GM20000 (cell line): Measurements from ENCODE around the gene ZNF302.

ENCODE experiments used
- DNase-seq: peaks from one replicate; pipeline ENCODE4 v3.0.0; 2012; ENCODE audit warnings: low spot score
- TF ChIP-seq, protein P1 (sequence below): IDR thresholded peaks from 2 replicates; pipeline ENCODE4 v1.5.1; 2012; ENCODE audit warnings: mild to moderate bottlenecking, control low read depth; ENCODE audit errors: extremely low read depth, missing control alignments

Gene ZNF302

DNA sequence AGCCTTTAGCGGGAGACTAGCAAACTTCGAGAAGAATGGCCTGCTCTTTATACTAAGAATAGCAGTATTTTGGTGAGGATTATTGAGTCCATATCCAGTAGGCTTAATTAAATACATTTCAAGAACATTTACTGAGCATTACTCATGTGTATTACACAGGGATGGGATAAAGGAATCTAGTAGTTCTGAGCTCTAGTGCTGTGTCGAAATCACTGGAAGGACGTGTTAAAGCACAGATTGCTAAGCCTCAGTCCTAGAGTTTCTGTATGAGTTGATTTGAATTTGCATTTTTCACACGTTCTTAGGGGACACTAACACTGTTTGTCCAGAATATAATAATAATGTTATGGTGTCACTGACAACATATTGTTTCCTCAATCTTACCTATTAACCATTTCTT, 9.0 kb downstream of the ZNF302 start:
- DNase-seq: no peak
- TF ChIP-seq, protein P1, sequence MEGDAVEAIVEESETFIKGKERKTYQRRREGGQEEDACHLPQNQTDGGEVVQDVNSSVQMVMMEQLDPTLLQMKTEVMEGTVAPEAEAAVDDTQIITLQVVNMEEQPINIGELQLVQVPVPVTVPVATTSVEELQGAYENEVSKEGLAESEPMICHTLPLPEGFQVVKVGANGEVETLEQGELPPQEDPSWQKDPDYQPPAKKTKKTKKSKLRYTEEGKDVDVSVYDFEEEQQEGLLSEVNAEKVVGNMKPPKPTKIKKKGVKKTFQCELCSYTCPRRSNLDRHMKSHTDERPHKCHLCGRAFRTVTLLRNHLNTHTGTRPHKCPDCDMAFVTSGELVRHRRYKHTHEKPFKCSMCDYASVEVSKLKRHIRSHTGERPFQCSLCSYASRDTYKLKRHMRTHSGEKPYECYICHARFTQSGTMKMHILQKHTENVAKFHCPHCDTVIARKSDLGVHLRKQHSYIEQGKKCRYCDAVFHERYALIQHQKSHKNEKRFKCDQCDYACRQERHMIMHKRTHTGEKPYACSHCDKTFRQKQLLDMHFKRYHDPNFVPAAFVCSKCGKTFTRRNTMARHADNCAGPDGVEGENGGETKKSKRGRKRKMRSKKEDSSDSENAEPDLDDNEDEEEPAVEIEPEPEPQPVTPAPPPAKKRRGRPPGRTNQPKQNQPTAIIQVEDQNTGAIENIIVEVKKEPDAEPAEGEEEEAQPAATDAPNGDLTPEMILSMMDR: no peak

DNA sequence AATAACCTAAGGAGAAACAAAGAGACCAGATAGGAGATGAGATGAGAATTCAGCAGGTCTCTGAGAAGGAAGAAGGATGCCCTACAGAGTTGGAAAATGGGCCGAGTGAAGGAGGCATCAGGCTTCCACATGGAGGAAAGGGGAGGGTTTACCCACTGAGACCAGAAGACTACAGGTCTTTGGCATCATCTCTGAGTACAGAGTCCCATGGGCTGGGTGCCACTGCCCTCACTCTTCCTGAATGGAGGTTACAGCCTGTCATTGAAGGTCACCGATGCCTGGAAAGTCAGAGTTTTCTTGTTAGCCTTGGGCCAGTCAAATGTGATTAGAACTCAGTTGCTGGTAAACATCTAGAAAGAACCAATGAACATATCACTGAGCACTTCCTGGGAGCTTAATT, 9.9 kb downstream of the ZNF302 start:
- DNase-seq: no peak
- TF ChIP-seq, protein P1: no peak

DNA sequence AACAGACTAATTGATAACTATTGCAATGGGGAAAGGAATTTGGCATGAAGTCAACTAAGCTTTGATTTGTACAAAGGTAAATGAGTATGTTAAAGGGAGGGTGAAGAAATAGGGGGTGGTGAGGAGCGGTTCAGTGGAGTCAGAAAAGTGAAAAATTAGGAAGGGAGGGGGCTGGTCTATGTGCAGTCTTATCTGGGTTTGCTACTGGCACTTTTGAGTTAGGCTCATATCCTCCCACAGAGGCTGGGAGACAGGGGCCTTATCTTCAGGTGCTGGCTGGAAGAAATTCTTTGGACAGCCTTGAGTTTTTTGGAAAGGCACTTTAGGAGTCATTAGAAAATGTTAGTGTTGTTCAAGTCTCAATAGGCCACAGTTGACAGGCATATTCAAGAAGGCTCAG, 11.1 kb downstream of the ZNF302 start:
- TF ChIP-seq, protein P1: no peak

DNA sequence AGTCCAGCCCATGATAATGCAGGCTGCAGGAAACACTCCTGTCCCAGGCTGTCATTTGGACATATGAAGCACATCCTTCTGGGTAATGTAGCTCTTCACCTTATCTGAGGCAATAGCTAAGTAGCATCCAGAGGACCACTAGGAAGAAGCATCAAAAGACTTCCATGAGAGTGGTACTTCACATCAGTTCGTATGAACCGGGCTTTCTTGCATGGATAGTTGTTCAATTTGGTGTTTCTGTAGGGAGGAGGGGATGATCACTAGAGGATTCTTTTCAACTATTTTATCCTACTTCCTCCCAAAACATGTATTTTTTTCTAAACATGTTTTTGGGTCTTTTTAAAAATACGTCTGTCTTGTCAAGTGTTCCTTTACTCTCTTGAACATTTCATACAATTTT, 12.9 kb downstream of the ZNF302 start:
- TF ChIP-seq, protein P1: no peak
- no peak for DNase-seq

More for the DNA sequence above, 11.1 kb downstream of the ZNF302 start:
- DNase-seq: no peak

DNA sequence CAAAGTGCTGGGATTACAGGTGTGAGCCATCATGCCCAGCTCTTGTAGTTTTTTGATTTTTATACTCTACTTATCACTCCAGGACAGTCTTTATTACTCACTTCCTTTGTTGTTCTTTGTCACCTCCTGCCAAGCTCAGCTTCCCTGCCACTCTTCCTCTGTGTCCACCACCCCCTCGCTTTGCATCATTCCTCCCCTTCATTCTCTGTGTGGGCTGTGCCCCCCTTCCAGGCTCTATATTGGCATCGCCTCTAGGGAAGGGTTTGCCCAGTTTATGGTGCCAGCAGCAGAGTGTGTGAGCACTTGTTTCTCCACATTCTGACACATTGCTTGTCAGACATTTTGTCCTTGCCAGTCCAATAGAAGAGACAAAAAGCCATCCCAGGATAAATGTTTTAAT, 15.1 kb downstream of the ZNF302 start:
- no peak for DNase-seq
- TF ChIP-seq, protein P1: no peak

DNA sequence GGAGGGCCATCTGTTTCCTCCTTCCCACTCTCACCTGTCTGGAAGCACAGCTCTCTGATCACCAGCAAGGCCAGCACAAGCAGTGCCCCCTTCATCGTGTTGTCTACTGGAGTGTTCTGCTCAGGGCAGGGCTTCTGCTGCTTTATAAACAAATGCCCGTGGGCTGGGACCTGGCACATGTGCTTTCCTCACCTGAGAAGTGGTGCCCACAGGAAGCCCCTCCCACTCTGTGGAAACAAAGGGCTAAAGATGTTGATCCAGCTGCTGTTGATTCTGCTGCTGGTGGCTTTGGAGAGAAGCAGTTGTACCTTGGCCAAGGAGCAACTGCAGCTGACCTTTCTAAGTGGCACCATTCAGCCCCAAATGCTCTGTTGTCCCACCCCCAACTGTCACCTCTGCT, 30.2 kb downstream of the ZNF302 start:
- TF ChIP-seq, protein P1: no peak
- DNase-seq: no peak

DNA sequence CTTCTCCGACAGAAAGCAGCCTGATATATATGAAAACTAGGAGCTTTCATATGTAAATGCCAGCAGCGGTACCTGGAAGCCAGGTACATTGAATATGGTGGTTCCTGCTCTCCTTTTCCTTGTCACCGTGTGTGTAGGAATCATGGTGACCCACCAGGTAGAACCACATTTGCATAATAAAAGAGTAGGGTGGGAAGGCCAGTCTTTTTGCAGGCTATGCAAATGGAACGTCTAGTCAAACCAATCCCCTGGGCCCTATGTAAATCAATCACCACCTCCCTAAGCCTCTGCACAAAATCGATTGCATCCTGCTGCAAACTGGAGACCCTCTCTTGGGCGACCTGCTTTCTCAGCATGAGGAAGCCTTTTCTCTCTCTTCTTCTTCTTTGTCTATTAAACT, 34.4 kb downstream of the ZNF302 start:
- TF ChIP-seq, protein P1: no peak
- DNase-seq: no peak
